Measurements from ENCODE around the gene ORAI1.
"Not testable (repeated sequence)": the region's sequence is repeated elsewhere in the genome, so short reads cannot be mapped to it uniquely, and the experiment has no call there.

The ORAI1 gene

GRCh38 chr12:121608301-121608700 lies 18.0 kb upstream of the ORAI1 start:
- DNase-seq = no peak

GRCh38 chr12:121610239-121611149 lies 15.8 kb upstream of the ORAI1 start:
- DNase-seq = no peak

GRCh38 chr12:121611306-121611705 lies 15.0 kb upstream of the ORAI1 start:
- no peak for DNase-seq

- no peak for DNase-seq
Measured at GRCh38 chr12:121613462-121613861, 12.9 kb upstream of the ORAI1 start.

DNA sequence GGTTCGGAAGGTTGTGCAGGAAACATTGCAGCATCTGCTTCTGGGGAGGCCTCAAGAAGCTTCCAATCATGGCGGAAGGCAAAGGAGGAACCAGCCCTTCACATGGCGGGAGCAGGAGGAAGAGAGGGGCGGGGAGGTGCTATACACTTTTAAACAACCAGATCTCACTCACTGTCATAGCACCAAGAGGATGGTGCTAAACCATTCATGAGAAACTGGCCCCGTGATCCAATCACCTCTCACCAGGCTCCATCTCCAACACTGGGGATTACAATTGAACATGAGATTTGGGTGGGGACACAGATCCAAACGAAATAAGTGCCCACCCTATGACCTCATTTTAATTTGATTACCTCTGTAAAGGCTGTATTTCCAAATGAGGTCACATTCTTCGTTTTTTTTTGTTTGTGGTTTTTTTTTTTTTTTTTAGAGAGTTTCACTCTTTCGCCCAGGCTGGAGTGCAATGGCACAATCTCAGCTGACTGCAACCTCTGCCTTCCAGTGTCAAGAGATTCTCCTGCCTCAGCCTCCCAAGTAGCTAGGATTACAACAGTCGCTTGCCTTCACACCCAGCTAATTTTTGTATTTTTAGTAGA lies 11.4 kb upstream of the ORAI1 start:
- DNase-seq = no peak

DNA sequence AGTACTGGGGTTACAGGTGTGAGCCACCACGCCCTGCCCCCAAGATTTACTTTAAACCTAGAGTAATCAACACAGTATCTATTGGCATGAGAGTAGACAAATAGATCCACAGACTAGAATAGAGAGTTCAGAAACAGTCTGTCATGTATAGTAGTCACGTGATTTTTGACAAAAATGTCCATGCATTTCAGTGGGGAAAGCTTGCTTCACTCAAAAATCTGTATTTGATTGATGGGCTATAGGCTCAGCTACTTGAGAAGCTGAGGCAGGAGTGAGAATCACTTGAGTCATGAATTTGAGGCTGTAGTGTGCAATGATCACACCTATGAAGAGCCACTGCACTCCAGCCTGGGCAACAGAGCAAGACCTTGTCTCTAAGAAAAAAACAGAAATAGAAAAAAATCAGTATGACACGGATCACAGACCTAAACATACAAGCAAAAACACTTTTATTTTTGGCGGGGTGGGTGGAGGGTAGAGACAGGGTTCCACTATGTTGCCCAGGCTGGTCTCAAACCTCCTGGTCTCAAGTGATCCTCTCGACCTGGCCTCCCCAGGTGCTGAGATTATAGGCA lies 7.6 kb upstream of the ORAI1 start:
- DNase-seq = no peak

DNA sequence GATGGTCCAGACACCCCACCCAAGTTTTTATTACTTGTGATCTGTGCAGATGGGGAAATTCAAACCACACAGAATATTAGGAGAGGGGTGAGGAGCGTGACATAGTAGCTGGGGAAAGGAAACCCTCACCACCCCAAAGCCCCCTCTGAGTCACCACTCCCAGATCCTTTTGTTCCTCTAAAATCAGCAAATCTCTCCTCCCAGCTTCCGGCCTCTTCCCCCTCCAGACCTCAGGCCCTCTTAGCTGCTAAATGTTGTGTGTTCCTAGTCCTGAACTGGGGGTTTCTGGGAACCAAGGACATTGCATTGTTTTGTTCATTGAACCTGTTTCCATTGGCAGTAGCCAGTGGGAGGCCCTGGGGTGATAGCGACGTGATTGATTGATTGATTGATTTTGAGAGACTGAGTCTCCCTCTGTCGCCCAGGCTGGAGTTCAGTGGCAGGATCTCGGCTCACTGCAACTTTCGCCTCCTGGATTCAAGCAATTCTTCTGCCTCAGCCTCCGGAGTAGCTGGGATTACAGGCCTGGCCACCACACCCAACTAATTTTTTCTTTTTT lies 5.9 kb upstream of the ORAI1 start:
- DNase-seq = no peak

- peak; percentile 82 for DNase-seq
Measured at GRCh38 chr12:121626853-121627640, 717 bp downstream of the ORAI1 start.

GRCh38 chr12:121628037-121628436 lies 1.7 kb downstream of the ORAI1 start:
- peak; percentile 20 for DNase-seq

DNA sequence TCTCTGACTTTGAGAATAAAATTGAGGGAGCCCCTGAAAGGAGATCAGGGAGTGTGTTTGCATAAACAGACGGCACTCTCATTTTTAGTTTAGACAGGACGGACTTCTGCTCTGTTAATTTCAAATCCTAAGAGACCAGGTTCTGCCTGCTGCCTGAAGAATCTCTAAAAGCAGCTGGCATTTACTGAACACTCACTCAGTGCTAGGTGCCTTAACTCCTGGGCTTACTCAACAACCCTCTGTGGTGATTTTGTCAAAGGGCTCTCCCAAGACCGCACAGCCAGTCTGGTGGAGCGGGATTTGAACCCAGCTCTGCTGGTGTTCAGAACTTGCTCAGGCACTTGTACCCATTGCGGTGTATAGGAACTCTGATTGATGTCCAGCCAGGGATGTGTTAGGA lies 2.2 kb downstream of the ORAI1 start:
- peak; percentile 14 for DNase-seq

DNA sequence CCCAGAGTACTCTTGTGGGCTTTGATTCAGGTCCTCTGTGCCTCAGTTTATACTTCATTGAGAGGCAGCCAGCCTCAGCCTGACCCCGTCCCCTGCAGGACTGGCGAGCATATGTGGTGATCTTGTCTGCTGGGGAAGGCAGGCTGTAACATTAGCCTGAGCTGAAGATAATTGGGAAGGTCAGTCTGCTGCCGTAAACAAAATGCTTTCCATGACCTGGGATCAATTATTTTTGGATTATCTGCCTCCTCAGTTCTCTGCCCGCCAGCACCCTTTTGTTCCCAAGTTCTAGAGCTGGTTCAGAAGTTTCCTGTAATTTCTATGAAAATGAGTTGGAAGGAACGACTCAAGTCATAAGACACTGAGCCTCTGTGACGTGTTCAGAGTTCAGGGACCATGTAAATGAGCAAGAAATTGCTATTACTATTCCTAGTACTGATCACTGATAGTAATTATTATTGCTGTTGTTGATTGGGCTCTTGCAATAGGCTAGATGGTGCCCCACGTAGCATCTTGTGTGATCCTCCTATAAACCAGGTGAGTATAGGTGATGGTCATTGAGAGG lies 4.5 kb downstream of the ORAI1 start:
- no peak for DNase-seq

GRCh38 chr12:121632069-121632970 lies 6.0 kb downstream of the ORAI1 start:
- DNase-seq = no peak

DNA sequence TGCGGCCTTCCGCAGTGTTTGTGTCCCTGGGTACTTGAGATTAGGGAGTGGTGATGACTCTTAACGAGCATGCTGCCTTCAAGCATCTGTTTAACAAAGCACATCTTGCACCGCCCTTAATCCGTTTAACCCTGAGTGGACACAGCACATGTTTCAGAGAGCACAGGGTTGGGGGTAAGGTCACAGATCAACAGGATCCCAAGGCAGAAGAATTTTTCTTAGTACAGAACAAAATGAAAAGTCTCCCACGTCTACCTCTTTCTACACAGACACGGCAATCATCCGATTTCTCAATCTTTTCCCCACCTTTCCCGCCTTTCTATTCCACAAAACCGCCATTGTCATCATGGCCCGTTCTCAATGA lies 7.5 kb downstream of the ORAI1 start:
- not testable (repeated sequence) for DNase-seq

DNA sequence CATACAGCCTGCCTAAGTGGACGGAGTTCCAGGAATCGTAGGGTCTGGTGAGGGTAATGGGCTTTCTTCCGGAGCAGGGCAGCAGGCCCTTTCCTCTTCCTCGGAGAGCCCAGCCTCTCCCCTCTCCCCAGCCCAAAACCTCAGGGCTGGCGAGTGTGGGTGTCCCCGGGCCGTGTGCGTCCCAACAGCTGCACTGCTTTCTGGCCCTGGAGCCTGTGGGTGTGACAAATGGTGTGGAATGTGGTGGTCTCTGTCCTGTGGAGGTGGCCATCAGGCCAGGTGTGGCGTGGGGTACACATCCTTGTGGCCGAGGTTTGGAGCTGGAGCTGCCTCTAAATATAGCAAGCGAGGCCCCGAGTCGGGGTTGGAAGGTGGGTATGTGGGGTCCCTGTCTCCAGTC lies 8.5 kb downstream of the ORAI1 start:
- DNase-seq = no peak

- peak; percentile 27 for DNase-seq
Measured at GRCh38 chr12:121637231-121637914, 11.0 kb downstream of the ORAI1 start.

DNA sequence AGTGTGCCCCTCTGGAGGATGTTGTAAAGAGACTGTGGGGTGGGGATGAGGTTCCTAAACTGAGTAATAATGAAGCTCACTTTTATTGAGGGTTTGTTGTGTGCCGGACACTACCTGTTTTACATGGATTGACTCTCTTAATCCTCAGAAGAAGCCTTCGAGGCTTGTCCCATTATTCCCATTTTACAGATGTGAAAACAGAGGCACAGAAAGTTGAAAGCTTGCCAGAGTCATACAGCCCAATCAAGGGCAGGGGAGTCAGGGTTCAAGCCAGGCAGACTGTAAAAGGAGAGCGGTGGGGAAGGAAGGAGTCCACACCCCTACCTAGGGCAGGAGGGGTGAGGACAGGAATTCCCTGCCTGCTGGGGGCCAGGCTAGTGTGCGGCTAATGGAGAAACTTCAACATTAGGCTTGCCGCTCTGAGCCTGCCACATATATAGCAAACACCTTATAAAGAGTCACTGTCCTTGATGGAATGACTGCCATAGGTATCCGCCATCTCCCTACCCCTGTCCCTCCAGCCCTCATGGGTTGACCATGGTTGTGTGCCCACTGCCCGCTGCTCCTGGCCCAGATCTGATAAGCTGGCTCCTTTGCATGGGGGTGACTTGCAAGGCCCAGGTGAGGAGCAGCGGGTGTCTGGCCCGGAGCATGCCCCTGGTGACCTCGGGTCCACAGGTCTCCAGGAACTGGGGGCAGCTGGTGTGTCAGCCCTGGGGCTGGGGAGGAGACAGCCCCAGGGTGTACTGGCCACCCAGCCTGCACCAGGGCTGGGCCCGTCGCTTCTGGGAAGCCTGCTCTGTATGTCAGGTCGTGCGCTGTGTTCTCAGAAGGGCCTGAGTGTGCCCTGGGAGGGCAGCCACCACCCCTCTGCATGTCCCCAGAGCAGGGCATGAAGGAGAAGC lies 12.2 kb downstream of the ORAI1 start:
- DNase-seq = no peak

- no peak for DNase-seq
Measured at GRCh38 chr12:121641343-121641630, 15.0 kb downstream of the ORAI1 start.

DNA sequence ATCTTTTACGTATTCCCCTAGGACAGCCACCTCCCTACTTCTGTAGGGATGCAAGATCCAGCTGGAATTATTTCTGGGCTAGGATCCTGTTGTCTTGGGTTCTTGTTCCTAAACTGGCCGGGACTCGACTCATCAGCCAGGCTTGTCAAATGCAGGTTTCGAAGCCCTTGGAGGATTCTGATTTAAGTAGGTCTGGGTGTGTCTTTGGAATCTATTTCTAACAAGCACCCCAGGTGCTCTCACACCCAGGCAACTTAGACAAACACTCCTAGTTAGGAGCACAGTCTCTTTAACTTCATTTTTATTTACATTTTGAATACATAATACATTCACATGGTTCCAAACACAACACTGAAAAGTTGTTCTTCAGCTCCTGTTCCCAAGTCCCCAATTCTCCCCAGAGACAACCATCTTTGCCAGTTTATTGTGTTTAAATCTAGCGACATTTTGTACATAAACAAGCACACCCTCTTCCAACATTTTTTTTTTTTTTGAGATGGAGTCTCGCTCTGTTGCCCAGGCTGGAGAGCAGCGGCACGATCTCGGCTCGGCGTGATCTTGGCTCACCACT lies 22.2 kb downstream of the ORAI1 start:
- DNase-seq = no peak

GRCh38 chr12:121649322-121649721 lies 23.0 kb downstream of the ORAI1 start:
- no peak for DNase-seq
